Activated CD4-positive, alpha-beta T cell treated with anti-CD3 and anti-CD28 coated beads, Interleukin-2, amount 50 U/mL, for 24 hours (primary cell): ENCODE results near the gene PKM.
A peak's percentile ranks its signal among the peaks of the same experiment; 100 is the strongest.

Experiments used
- DNase-seq, 2 donors: peaks; one replicate each; pipeline ENCODE4 v3.0.0-alpha.2; 2020; ENCODE audit warnings: low read depth in 1 of 2, low spot score in 1 of 2

The PKM gene

DNA sequence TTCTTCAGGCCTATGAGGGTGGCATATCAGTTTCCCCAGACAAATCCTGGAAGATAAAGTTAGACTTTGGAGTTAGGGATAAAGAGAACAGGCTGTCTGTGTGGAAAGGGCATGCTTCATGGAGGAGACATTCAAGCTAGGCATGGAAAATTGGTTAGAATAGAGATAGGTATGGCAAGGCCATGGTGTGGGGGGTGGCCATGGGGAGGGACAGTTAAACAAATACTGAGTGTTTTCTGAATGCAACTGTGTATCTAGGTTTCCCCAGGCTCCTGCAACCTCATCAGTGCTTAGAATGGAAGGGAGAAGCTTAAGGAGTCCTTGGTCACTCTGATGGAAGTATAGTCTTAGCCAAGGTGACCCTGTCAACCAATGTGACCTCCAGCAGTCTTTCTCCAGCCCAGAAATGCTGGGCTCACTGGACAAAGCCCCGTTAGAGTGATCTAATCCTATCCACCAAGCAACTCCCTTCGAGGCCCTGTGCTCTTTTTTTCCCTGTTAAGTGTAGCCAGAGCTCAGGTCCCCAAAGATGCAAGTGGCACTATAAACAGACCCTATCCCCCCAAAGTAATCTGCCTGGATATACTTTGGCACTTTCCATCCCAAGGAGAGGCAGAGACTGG, 5.5 kb upstream of the PKM start:
- DNase-seq = no peak

DNA sequence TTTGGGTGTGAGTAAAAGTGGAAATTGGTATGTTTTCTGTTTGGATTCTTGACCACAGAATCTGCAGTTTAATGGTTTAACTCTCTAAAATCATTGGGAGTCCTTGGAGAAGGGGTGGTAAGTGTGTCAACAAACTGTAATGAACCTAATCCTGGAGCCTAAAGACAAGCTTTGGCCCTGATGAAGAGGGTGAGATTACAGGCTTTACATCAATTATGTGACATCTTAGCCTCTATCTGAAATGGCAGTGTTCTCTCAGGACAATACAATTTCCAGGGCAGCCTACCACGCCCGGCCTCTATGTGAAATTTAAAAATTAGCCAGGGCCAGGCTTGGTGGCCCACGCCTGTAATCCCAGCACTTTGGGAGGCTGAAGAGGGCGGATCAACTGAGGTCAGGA, 4.3 kb upstream of the PKM start:
- no peak for DNase-seq

DNA sequence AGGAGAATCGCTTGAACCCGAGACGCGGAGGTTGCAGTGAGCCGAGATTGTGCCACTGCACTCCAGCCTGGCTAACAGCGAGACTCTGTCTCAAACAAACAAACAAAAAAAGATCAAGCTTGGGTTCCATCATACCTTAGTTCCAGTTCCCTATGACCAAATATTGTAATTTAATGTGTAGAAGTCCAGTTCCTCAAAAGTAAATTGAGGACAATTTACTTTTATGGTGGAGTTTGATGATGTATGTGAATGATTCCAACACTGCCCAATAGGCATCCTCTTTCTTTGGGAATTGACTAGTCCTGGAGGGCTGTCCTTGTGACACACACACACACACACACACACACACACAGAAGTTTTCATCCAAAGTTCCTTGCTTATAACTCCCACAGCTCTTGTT, 2.8 kb upstream of the PKM start:
- no peak for DNase-seq

DNA sequence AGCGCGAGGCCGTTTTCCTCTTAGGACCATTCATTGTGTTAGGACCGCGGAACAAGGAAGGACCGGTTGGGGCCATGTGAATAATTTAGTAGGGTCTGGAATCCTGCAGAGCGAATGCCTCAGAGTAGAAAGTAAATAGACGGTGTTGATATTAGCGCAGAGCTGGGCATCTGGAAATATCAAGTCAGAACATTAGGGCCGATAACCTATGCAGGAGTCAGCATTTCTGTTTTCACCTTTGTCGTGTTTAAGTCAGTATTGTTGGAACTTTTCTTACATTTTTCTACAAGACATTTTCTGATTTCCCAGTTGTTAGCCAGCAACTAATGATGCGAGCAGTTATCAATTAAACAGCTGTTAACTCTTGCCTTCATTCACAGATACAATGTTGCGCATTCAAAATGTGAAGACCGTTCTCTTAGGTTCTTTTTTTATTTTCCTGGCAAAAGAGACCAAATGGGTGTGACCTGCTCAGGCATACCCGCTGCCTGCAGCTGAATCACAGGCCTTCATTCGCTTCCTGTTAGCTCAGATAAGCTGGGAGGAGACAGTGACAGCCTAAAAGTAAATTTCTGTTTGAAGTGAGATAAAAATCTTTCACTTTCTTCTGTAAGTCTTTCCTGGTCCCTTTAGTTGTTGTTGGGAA, 966 bp upstream of the PKM start:
- peak in 1 of 2 donors; percentile 42 for DNase-seq

DNA sequence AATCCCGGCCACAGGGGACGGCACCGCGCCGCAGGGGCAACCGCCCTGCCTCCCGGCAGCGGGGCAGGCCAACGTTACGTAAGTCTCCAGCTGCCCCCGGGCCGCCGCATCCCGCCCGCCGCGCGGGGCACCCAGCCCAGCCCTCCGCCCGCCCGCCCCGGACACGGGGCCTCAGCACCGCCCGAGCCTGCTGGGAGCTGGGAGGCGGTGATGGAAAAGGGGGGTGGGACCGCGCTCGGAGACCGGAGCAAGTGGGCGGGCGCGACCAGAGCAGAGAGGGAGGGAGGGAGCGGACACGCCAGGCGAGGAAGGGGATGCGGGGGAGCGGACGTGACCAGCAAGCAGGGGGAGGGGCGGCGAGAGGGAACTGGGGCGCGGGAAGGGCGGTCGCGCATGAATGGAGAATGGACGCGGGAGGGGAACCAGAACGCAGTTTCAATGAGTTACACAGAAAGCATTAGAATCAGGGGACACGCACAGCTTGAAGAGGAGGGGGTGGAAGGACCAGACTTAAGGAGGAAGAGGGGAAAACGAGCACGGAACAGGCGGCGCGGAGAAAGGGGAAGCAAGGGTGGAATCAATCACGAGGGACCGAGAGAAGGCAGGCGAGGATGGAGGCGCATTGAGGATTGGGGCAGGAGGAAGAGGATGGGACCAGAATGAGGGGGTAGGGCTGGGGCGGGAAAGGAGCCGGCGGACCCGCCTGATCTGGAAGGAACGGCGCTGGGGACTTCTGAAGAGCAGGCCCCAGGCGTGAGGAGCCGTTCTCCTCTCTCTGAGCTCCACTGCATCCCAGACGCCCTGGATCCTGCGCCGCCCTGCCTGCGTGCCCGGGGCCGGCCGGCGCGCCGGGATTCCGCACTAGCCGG, 559 bp downstream of the PKM start:
- peak; percentile 72 to 86 for DNase-seq

DNA sequence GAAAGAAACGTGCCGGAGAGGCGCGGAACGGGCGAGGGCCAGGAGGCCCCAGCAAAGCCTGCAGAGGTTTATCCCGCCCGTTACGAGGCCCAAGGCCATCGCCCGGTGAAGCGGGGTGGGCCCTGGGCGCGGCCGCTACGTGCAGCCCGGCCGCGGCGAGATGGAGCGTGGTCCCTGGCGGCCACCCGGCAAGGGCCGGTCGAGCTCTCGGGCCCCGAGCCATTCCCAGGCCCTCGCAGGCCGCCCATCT, 1.1 kb downstream of the PKM start:
- no peak for DNase-seq

DNA sequence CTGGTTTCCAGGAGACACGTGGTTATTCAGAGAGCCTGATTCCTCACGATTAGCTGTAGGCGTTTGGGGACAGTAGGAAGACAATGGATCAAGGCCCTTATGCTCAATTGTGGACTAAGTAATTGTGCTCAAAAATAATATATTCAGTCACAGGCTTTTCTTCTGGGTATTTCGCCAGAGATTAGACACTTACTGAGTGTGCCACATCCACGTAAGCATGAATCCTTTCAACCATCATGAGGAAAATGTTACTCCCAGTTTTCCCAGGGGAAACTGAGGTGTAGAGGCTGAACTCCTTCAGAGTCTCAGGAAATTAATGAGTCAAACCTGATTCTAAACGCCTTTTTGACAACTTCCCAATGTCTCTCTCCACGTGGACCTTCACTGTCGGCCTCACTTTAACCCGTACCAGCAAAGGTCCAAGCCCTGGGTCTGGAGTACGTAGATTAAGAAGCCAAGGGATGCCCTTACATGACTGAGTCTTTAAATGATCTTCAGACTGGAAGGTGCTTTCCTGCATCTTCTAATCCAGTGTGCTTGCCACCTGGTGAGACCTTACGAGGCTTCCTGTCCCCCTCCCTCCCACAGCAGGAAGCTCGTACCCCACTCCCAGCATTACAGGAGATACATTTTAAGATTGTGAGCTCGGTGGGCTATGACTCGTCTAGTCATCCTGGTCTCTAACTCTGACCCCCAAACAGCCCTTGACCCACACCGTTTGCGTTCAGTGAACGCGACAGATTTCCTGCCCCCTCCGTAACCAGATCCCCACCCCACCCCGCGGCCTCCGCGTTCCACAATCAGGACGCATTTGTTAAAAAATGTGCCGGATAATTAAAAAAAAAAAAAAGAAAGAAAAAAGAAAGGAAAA, 1.7 kb downstream of the PKM start:
- DNase-seq = peak; percentile 28 to 32

DNA sequence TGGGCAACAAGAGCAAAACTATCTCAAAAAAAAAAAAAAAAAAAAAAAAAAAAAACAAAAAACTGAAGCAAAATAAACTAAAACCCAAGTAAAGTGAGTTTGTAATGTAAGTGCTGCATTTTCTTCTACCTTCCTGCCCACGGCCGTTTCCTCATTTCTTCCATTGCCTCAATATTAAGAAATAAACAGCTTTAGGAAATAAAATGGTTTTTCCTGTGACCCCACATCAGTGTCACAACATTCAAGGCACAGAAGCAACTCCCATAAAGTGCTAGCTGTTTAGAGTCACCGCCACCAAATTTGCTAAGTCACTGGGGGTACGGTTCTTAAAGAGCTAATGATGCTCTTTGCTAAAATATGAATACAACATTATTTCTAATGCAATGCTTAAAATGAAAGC, 3.3 kb downstream of the PKM start:
- no peak for DNase-seq

DNA sequence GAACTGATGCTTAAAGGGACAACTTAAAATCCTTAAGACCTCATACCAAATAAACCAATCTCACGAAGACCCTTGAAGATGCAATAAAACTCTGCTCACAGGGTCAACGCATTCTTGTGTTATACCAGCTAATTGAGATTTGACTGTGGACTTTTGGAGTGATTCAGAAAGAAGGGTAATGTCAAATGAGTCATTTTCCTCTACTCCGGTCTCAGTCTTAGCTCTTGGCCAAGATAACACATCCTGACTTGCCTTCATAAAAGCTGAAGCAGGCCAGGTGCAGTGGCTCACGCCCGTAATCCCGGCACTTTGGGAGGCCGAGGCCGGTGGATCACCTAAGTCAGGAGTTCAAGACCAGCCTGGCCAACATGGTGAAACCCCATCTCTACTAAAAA, 3.8 kb downstream of the PKM start:
- peak; percentile 37 to 47 for DNase-seq

DNA sequence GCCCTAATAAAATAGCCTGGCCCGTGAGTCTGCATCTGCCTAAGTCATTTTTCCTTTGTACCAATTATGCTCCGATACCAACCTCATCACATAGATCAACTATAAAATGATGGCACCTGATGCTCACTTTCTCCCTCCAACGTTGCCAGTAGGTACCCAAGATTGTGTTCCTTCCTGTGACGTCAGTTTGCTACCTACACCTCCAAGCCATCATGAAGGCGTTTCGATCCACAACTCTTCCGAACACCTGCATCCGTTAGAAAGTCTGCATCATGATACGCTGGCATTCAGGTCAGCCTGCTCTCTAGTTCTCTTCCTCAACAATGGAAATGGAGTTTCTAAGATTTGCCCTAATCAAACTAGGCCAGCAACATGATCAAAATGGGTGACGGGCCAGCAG, 7.7 kb downstream of the PKM start:
- no peak for DNase-seq

DNA sequence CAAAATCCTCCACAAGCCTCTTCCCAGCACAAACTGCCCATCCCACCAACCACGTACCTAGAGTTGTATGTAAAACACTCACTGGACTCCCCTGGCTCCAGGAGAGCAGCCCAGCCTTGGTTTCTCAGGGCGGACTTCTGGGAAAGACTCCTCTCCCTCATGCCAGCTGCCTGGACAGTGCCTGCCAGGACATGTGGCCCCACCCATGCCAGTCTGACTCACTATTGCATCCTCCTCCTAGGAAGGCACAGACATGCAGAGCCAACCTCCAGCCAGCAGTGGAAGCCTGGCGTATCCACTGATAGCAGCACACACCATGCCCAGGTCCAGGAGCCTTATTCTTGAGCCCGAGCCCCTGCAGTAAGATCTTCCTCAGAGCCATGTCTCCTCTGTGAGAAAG, 8.6 kb downstream of the PKM start:
- no peak for DNase-seq

DNA sequence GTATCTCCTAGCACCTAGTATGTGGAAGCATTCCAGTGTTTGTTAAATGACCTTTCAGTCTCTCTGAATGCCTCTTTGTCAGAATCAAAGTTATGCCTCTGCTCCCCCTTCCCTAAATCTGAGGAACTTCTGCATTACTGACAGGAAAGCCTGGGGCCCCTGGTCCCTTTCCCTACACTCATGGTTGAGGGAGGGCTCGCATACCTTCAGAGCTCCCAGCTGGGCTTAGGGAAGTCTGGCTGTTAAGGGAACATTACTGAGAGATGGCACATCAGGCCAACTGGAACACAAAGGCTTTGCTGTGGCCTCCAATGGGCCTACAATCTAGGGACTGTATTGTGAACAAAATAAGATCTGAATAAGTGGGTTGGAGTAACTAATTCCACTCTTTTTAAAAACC, 10.3 kb downstream of the PKM start:
- DNase-seq = no peak

DNA sequence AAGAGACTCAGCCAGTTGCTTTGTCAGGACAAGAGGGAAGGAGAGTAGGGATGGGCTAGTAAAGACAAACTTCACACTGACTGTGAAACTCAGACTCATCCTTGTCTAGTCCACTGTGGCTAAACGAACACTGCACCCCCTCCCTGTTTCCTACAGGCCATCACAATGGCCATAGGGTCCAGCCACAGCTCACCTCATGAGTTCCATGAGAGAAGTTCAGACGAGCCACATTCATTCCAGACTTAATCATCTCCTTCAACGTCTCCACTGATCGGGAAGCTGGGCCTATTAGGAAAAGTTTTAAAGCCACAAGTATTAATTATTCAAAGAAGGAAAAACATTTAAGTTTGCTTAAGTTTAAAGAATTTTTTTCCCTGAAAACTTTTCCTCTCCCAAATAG, 13.8 kb downstream of the PKM start:
- no peak for DNase-seq

DNA sequence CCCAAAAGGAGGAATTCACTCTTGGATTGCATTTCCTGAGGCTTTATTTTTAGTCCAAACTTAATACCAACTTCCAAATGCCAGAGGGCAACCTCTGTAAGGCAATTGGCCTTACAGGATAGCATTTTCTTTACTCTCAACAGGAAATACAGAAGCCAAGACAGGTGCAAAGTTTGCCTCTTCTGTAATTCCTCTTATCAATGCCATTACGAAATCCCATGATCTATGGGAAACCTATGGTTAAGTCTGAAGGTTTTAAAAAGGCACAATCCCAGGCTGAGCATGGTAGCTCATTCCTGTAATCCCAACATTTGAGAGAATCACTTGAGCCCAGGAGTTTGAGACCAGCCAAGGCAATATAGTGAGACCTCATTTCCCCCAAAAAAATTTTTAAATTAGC, 14.9 kb downstream of the PKM start:
- no peak for DNase-seq

DNA sequence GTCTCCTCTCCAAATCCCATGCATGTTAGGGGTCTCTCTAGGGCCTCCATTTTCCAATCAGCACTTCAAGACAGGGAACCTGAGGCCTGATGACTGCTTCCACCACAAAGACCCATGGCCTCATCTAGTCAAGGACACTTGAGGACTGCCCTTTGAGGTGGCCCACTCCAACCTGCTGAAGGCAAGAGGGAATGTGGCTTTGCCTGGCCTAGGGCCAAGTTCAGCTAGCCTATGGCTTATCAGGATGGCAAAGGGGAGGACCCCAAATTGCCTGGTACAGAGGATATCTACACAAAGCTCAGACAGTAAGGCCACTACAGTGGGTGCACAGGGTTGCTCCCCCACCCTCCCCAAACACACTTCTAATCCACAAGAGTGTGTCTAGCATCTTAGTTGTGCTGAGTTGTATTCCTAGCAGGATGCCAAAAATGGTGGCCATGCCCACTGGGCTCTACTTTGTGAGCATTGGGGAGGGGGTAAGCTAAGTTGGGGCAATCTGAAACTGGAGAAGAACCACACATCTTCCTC, 23.4 kb downstream of the PKM start:
- DNase-seq = no peak

DNA sequence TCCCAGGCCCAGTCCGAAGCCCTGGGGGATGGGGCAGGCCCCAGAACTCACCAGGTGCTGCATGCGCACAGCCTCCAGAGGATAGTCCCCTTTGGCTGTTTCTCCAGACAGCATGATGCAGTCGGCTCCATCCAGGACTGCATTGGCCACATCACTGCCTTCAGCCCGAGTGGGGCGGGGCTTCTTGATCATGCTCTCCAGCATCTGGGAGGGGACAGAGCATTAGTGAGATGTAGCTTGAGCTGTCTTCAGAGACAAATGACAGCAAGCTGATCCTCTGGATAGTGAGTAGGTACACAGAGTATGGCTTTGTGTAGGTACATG, 24.4 kb downstream of the PKM start:
- no peak for DNase-seq

DNA sequence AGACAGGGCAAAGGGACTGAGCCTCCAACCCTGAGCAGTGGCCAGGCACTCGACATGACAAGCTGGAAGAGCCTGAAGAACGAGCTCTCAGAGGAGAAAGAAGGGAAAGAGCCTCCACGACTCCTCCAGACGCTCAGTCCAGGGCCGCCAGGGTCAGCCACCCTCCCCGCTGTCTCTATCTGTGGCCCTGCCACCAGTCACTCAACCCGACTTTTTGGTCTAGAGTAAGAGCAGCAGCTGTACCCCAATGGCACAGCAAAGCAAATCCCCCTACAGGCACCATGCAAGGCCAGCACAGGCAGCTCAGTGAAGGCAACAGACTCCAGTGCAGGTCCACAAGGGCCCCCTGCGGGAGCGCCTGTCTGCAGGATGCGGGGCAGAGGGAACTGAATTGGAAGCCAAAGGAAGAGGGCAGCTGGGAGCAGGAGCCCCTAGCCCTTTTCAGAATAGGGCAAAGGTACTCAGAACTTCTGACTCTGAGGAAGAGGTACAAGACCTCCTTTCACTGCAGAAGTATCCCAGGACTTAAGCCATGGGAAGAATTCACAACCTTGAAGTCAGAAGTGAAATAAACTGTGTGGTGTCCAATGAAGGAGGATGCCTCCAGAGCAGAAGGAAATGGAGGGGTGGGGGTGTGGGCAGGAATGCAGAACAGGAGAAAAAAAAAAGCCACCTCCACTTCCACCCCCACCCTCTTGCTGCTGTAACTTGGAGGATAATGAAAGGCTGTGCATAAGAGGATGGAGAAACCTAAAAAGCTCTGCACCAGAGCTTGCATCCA, 24.9 kb downstream of the PKM start:
- DNase-seq = no peak

DNA sequence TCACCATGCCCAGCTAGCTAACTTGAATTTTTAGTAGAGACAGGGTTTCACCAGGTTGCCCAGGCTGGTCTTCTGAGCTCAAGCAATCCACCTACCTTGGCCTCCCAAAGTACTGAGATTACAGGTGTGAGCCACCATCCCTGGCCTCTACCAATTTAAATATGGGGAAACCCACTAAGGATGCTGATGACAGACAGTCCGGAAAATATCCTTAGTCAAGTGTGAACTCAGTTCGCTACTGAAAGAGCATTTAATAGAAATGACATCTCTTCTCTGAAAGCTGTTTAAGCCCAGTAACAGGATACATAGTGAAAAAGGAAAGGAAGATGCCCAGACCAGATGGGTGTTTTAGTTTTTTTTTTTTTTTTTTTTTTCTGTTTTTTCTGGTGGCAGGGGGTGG, 25.7 kb downstream of the PKM start:
- DNase-seq = no peak

DNA sequence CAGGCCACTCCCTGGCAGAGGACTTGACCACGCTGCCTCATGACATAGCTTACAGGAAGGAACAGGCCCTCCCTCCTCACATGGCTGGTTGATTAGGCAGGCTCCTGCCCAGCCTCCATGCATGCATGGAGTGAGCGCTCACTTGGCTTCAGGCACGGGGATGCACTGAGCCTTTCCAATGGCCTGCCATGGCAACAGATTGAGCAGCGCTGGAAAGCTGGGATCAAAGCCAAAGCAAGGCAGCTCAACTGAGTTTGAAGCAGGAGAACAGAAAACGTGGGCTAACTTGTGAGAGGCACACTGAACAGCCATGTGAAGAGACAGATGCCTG, 27.5 kb downstream of the PKM start:
- no peak for DNase-seq

DNA sequence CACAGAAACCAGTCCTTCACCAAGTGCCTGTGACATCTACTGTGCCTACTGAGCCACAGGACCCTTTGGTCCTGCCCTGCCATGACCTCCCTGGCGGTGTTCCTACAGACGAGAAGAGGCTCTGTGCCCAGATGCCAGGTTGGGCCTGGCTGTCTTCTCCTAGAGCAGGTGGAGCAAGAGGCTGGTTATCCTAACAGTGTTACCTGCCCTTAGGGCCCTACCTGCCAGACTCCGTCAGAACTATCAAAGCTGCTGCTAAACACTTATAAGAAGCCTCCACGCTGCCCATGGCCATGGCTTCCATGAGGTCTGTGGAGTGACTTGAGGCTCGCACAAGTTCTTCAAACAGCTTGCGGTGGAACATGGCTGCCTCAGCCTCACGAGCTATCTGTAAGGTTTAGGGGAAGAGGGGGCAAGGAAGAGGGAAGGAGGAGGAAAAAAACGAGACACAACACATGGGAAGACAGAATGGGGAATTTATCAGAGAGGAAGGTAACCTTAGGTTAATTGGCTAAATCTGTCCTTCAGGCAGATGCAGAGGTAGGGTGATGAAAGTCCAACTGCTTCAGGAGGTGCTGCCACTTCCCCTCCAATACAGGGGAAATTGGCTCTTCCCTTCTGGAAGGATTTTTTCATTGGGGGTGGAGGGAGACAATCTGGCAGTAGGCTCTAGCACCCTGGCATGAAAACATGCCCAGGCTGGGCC, 28.0 kb downstream of the PKM start:
- DNase-seq = no peak
